Choroid plexus epithelial cell (primary cell): Measurements from ENCODE around the gene CHRNA9.

Source experiments
- DNase-seq: peaks from one replicate; pipeline ENCODE4 v3.0.0-alpha.2; 2010; ENCODE audit warnings: low read depth
- H3K4me3 ChIP-seq: 2 replicates; pipeline ENCODE4 v1.5.1; 2011; ENCODE audit warnings: low read depth, mild to moderate bottlenecking, control low read depth, low read length, moderate library complexity
- CTCF ChIP-seq: conservative IDR thresholded peaks from 2 replicates; pipeline ENCODE4 v1.5.1; 2011; ENCODE audit warnings: low read depth, mild to moderate bottlenecking, control low read depth, inconsistent platforms, low read length, moderate library complexity

CHRNA9 gene

GRCh38 chr4:40372651-40373050 is 37.5 kb downstream of the CHRNA9 start:
- no peak for DNase-seq
- H3K4me3 ChIP-seq, result no peak overlapping the region
- TF ChIP-seq CTCF, result no peak

- no peak for TF ChIP-seq CTCF
- no peak for DNase-seq
- H3K4me3 ChIP-seq, result no peak overlapping the region
These were observed 38.5 kb downstream of the CHRNA9 start for GRCh38 chr4:40373636-40374035.

GRCh38 chr4:40375095-40375494 is 40.0 kb downstream of the CHRNA9 start:
- TF ChIP-seq CTCF, result no peak
- H3K4me3 ChIP-seq, result no peak overlapping the region
- DNase-seq, result no peak

GRCh38 chr4:40375620-40376019 is 40.5 kb downstream of the CHRNA9 start:
- DNase-seq, result no peak
- TF ChIP-seq CTCF, result no peak
- H3K4me3 ChIP-seq, result no peak overlapping the region

- H3K4me3 ChIP-seq, result no peak overlapping the region
- no peak for TF ChIP-seq CTCF
- DNase-seq, result peak; percentile 33
These were observed 42.6 kb downstream of the CHRNA9 start for GRCh38 chr4:40377512-40378365.

- no peak overlapping the region for H3K4me3 ChIP-seq
- no peak for TF ChIP-seq CTCF
- no peak for DNase-seq
These were observed 43.5 kb downstream of the CHRNA9 start for GRCh38 chr4:40378619-40379018.

GRCh38 chr4:40379248-40379647 is 44.1 kb downstream of the CHRNA9 start:
- no peak for DNase-seq
- TF ChIP-seq CTCF, result no peak
- H3K4me3 ChIP-seq, result no peak overlapping the region
